AG09319 (cell line): ENCODE results near the gene ZNF674.

Source experiments
- DNase-seq: peaks from one replicate; pipeline ENCODE4 v3.0.0-alpha.2; 2010; ENCODE audit warnings: low read depth; ENCODE audit errors: extremely low read depth
- CTCF ChIP-seq: IDR thresholded peaks from 2 replicates; pipeline ENCODE4 v1.5.1; 2011; ENCODE audit warnings: low read depth, mild to moderate bottlenecking, inconsistent platforms, low read length, moderate library complexity

ZNF674 gene

GRCh38 chrX:46582966-46583365, 37.7 kb upstream of the ZNF674 start:
- no peak for TF ChIP-seq CTCF

GRCh38 chrX:46582325-46582724, 37.1 kb upstream of the ZNF674 start:
- no peak for TF ChIP-seq CTCF
- DNase-seq: no peak

More at GRCh38 chrX:46582966-46583365, 37.7 kb upstream of the ZNF674 start:
- no peak for DNase-seq

GRCh38 chrX:46580613-46581012, 35.4 kb upstream of the ZNF674 start:
- no peak for TF ChIP-seq CTCF
- no peak for DNase-seq

- DNase-seq: no peak
- TF ChIP-seq CTCF: no peak
Measured at GRCh38 chrX:46579250-46579649, 34.0 kb upstream of the ZNF674 start.

GRCh38 chrX:46577221-46578005, 32.2 kb upstream of the ZNF674 start:
- DNase-seq: no peak
- no peak for TF ChIP-seq CTCF

- DNase-seq: no peak
- TF ChIP-seq CTCF: no peak
Measured at GRCh38 chrX:46576458-46576857, 31.2 kb upstream of the ZNF674 start.

- no peak for DNase-seq
Measured at GRCh38 chrX:46575991-46576392, 30.8 kb upstream of the ZNF674 start.

More at GRCh38 chrX:46575991-46576392, 30.8 kb upstream of the ZNF674 start:
- TF ChIP-seq CTCF: no peak
